Bronchial epithelial cell (primary cell): ENCODE data around the gene MAT2B. TPM values are rescaled to one million over a fixed set of nuclear protein-coding genes. Genes with fewer than 3 reads are reported as not detected.

Experiments used
- DNase-seq: peaks from one replicate; pipeline ENCODE4 v3.0.0-alpha.2; 2010; ENCODE audit warnings: low read depth
- FAIRE-seq: peaks from 2 replicates; lab custom pipeline; 2011; peaks lifted over from hg19 to GRCh38; lab: Jason Lieb, UNC
- H3K27me3 ChIP-seq: 2 replicates; pipeline ENCODE4 v1.5.1; 2011; ENCODE audit warnings: low read length; ENCODE audit not compliant: control insufficient read depth, insufficient read depth
- H3K36me3 ChIP-seq: 2 replicates; pipeline ENCODE4 v1.5.1; 2011; ENCODE audit warnings: low read length; ENCODE audit not compliant: control insufficient read depth, insufficient read depth
- H3K4me3 ChIP-seq: 2 replicates; pipeline ENCODE4 v1.5.1; 2011; ENCODE audit warnings: mild to moderate bottlenecking, low read depth, low read length, control low read depth
- total RNA-seq: library from RNA; depleted of rRNA; stranded (reverse); fragments of >200 nt; gene quantifications from 2 replicates; pipeline ENCODE4 v1.2.1, GENCODE V29; 2014
- TF ChIP-seq, protein P1 (sequence below): IDR thresholded peaks from 2 replicates; pipeline ENCODE4 v1.5.1; 2011; ENCODE audit warnings: mild to moderate bottlenecking, moderate library complexity, low read length, control low read depth, inconsistent platforms; ENCODE audit not compliant: insufficient read depth, severe bottlenecking

The MAT2B gene
- 41.5 and 71.1 TPM in 2 replicates for total RNA-seq

DNA sequence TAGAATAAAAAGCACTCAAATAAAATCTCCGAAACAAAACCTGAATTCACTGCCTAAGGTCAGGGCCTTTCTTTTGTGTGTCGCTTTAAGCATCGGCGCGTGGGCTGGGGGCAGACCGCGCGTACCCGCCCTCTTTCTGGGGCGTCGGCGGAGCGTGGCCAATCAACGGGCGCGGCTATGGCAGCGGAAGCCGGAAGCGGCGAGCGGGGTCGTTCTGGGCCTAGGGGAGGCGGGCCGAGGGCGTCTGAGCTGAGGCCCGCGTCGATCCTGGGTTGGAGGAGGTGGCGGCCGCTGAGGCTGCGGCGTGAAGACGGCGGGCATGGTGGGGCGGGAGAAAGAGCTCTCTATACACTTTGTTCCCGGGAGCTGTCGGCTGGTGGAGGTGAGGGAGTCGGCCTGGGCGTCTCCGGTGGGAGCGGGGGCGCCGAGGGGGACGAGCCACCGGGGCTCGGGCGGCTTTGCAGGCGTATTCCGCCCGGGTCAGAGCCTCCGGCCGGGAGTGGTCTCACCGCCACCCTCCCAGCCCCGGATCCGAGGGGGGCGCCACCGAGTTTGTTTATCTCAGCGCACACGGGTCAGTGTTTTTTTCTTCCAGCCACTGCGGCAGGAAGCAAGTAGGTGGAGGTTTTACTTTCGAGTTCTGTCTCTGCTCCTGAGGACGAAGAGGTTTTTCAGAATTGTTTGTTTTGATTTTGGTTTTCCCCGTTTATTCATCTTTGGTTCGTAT is at the start of gene MAT2B:
MAT2B (plus strand) TSS at position 252 of the 727 bp plus-strand sequence; CDS start at position 320, 68 bp downstream.
- DNase-seq, result peak; percentile 86
- no peaks in the 10 kb centered on the region for H3K36me3 ChIP-seq
- H3K4me3 ChIP-seq, result peak within 1 kb of the TSS; percentile 77
- no peak for FAIRE-seq
- TF ChIP-seq, protein P1, sequence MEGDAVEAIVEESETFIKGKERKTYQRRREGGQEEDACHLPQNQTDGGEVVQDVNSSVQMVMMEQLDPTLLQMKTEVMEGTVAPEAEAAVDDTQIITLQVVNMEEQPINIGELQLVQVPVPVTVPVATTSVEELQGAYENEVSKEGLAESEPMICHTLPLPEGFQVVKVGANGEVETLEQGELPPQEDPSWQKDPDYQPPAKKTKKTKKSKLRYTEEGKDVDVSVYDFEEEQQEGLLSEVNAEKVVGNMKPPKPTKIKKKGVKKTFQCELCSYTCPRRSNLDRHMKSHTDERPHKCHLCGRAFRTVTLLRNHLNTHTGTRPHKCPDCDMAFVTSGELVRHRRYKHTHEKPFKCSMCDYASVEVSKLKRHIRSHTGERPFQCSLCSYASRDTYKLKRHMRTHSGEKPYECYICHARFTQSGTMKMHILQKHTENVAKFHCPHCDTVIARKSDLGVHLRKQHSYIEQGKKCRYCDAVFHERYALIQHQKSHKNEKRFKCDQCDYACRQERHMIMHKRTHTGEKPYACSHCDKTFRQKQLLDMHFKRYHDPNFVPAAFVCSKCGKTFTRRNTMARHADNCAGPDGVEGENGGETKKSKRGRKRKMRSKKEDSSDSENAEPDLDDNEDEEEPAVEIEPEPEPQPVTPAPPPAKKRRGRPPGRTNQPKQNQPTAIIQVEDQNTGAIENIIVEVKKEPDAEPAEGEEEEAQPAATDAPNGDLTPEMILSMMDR, result peak; percentile 57
- H3K27me3 ChIP-seq, result no peaks in the 10 kb centered on the region

DNA sequence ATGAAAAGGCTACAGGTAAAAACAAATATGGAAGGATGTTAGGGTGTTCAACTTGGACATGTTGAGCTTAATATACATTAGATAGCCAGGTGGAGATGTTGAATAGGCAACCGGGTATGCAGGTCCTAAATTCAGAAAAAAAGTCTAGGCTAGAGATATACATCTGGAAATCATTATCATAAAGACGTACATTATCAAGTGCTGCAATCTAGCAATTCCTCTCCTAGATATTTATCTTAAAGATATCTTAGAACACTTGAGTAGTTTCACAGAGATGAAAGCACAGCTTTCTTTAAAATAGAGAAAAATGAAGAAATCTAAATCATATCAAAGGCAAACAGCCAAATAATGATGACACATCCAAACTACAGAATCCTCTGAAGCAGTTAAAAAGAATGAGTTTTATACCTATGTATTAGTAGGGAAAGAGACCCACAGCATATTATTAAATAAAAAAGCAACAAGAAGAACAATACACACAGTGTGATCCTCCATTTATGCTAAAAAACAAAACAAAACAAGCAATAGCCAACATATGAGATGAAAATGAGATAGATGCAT is 49.3 kb upstream of the MAT2B start:
- no peaks in the 10 kb centered on the region for H3K27me3 ChIP-seq
- no peak for FAIRE-seq
- H3K4me3 ChIP-seq, result no peak overlapping the region
- no peak for DNase-seq
- TF ChIP-seq, protein P1, result no peak
- H3K36me3 ChIP-seq, result peaks cover 1% of the 10 kb centered on the region

DNA sequence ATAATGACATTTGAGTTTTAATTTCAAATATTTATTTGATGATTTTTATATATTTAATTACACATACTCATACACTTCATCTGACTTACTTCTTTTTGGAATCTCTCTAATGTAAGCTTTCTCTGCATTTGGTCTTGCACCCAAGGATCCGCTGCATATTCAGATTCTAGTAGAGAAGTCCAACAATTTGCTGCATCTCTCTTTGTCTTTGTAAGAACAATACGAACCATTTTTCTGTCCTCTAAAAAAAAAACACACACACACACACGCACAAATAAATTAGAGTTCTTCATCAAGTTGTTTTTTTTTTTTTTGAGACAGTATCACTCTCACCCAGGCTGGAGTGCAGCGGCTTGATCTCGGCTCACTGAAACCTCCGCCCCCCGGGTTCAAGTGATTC is 48.6 kb upstream of the MAT2B start:
- FAIRE-seq, result no peak
- H3K36me3 ChIP-seq, result peaks cover 1% of the 10 kb centered on the region
- TF ChIP-seq, protein P1, result no peak

DNA sequence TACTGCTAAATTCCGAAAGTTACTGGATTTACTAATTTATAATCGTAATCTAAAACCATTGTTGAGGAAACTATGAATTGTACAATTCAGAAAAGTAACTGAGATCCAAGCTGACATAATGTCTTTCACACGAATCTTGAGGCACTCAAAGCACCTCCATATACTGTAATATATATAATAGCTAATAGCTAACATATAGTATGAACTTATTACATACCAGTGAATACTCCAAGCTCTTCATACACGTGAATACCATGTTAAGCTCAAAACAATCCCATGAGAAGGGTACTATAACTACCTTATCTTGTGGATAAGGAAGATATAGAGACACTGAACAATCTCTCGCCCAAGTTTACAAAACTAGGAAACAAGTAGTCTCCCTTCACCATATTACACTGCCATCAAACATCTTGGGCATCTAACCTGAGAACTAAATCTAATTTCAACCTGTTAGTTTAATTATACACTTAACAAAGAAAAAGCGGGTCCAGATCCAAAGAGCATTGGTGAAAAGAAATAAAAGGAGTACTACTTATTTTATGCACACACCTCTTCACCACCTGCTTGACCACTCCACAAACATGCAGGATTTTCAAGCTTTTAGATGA is 46.5 kb upstream of the MAT2B start:
- FAIRE-seq (no peak), DNase-seq (no peak)
- peak overlapping the region; percentile 75 for H3K4me3 ChIP-seq
- no peaks in the 10 kb centered on the region for H3K27me3 ChIP-seq
- TF ChIP-seq, protein P1, result no peak
- H3K36me3 ChIP-seq, result peaks cover 1% of the 10 kb centered on the region

More for the DNA sequence above, 48.6 kb upstream of the MAT2B start:
- DNase-seq, result no peak
- no peaks in the 10 kb centered on the region for H3K27me3 ChIP-seq
- H3K4me3 ChIP-seq, result no peak overlapping the region

- no peak for FAIRE-seq
- TF ChIP-seq, protein P1, result no peak
- H3K36me3 ChIP-seq, result peaks cover 1% of the 10 kb centered on the region
- H3K4me3 ChIP-seq, result peak overlapping the region; percentile 75
- H3K27me3 ChIP-seq, result no peaks in the 10 kb centered on the region
- peak; percentile 23 for DNase-seq
These were observed 46.0 kb upstream of the MAT2B start for GRCh38 chr5:163459462-163459818.
